ENCODE data around the gene RNF220.

The RNF220 gene

GRCh38 chr1:44650159-44650831 is 245.2 kb downstream of the RNF220 start:
- TF ChIP-seq CTCF (conservative IDR thresholded peaks at IDR 0.05; ENCODE audit: low read length), result no peak
- no peak for DNase-seq (ENCODE audit: low read depth)
- H3K4me3 ChIP-seq (ENCODE audit: low read length), result no peak overlapping the region

GRCh38 chr1:44651069-44651468 is 246.0 kb downstream of the RNF220 start:
- H3K4me3 ChIP-seq (ENCODE audit: low read length), result no peak overlapping the region
- no peak for TF ChIP-seq CTCF (conservative IDR thresholded peaks at IDR 0.05; ENCODE audit: low read length)
- no peak for DNase-seq (ENCODE audit: low read depth)

- no peak overlapping the region for H3K4me3 ChIP-seq (ENCODE audit: low read length)
- DNase-seq (ENCODE audit: low read depth), result peak; percentile 48
- TF ChIP-seq CTCF (conservative IDR thresholded peaks at IDR 0.05; ENCODE audit: low read length), result peak; percentile 96
Measured at GRCh38 chr1:44652445-44653106, 247.5 kb downstream of the RNF220 start.

GRCh38 chr1:44653107-44653964 is 248.3 kb downstream of the RNF220 start:
- no peak for DNase-seq (ENCODE audit: low read depth)
- H3K4me3 ChIP-seq (ENCODE audit: low read length), result no peak overlapping the region
- no peak for TF ChIP-seq CTCF (conservative IDR thresholded peaks at IDR 0.05; ENCODE audit: low read length)

- H3K4me3 ChIP-seq (ENCODE audit: low read length), result no peak overlapping the region
- no peak for TF ChIP-seq CTCF (conservative IDR thresholded peaks at IDR 0.05; ENCODE audit: low read length)
- DNase-seq (ENCODE audit: low read depth), result no peak
Measured at GRCh38 chr1:44654621-44655187, 249.6 kb downstream of the RNF220 start.

- peak; percentile 77 for TF ChIP-seq CTCF (conservative IDR thresholded peaks at IDR 0.05; ENCODE audit: low read length)
- no peak overlapping the region for H3K4me3 ChIP-seq (ENCODE audit: low read length)
- peak; percentile 11 for DNase-seq (ENCODE audit: low read depth)
Measured at GRCh38 chr1:44655609-44656008, 250.6 kb downstream of the RNF220 start.
